Measurements from ENCODE around the gene CARD14.

CARD14 gene

GRCh38 chr17:80210348-80211108 is 40.7 kb downstream of the CARD14 start:
- DNase-seq (ENCODE audit: low read depth, low spot score) = no peak

- no peak for DNase-seq (ENCODE audit: low read depth, low spot score)
These were observed 42.3 kb downstream of the CARD14 start for GRCh38 chr17:80212109-80212508.

DNA sequence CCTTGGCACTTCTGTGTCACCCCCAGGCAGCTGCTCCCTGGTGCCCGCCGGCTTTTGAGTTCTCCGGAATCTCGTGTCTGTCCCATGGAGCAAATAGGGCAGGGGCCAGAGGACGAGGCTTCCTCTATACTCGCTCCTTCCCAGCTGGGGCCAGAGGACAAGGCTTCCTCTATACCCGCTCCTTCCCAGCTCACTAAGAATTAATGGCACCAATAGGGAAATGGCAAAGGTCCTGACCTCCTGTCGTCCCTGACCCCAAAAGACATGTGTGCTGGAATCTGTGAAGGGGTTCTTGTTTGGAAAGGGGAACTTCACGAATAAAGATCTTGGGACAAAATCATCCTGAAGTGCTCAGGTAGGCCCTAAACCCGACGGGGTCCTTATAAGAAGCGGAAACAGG is 42.7 kb downstream of the CARD14 start:
- no peak for DNase-seq (ENCODE audit: low read depth, low spot score)

DNA sequence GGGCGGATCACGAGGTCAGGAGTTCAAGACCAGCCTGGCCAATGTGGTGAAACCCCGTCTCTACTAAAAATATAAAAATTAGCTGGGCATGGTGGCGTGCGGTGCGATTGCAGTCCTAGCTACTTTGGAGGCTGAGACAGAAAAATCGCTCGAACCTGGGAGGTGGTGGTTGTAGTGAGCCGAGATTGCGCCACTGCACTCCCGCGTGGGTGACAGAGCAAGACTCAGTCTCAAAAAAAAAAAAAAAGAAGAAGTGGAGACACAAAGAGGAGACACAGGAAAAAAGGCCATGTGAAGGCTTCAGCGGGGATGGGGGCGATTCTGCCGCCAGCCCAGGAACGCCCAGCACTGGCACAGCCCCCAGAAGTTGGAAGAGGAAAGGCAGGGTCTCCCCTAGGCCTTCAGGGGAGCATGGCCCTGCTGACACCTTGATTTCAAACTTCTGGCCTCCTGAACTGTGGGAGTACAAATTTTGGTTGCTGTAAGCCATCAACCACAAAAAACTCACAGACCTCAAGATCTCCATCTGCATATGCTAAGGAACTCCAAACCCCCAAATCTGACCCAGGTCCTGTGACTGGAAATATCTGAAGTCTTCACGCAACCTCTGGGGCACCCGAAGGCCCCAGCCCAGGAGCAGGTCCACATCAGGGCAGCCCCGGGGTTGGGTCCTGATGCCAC is 43.3 kb downstream of the CARD14 start:
- DNase-seq (ENCODE audit: low read depth, low spot score) = no peak

DNA sequence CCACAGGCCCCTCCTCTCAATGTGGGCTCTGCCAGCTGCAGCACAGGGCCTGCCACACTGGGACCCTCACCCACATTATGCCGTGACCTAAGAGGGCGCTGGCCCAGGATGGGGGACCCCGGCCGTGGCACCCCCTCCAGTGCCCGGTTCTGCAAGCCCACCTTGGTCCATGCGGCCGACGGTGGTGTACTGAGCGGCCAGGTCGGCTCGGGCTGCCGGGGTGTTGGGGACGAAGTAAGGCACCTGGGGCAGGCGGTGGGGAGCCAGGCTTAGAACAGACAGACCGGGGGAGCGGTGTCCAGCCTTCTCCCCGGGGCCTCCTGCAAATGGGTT is 43.8 kb downstream of the CARD14 start:
- DNase-seq (ENCODE audit: low read depth, low spot score) = no peak

- DNase-seq (ENCODE audit: low read depth, low spot score) = no peak
These were observed 44.4 kb downstream of the CARD14 start for GRCh38 chr17:80214012-80214877.

DNA sequence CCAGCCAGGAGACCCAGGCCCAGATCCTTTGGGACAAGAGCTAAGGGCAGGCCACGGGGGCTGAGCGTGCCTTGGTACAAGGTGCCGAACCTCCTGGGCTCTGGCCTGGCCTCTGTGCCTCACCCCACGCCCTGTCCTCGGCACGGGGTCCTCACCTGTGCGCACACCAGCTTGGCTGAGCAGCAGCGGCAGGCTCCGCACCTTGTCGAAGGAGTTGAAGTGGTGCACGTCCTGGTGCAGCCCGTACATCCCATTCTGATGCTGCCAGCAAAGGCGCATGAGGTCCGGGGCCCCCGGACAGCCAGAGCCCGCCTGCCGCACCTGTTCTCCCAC is 45.0 kb downstream of the CARD14 start:
- DNase-seq (ENCODE audit: low read depth, low spot score) = no peak

DNA sequence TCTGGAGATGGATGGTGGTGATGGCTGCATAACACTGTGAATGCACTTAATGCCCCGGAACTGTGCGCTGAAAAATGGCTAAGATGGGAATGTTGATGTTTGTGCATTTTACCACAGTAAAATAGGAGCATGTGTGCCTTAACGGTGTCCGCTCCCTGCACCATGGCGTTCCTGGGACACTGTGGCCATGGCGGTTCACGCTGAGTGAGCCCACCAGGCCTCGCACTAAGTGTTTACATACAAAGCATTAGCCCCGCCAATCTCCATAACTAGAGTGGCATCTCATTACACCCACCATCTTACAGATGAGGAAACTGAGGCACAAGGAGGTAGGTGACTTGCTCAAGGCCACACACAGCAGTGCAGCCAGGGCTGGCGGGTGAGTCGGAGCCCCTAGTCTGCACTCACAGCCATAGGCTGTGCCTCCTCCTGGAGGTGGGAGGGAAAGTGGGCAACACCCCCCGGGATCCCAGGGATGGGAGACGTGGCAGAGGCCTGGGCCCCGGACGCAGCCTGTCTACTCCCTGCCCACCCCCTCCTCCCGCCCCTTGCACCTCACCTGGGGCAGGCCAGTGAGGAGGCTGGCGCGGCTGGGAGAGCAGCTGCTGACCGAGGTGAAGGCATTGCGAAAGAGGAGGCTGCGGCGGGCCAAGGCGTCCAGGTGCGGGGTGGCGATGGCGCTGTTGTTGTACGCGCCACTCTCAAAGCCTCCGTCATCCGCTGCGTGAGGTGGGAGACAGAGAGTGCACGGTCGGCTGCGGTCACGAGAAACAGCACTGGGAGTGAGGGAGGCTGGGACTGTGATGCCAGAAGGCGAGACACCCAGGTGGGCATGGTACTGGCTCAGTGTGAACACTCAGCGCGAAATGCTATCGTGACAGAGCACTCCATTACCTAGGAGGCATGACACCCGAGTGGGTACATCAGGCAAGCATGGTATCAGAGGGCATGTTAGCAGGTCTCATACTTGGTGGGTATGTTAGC is 46.9 kb downstream of the CARD14 start:
- DNase-seq (ENCODE audit: low read depth, low spot score) = no peak

DNA sequence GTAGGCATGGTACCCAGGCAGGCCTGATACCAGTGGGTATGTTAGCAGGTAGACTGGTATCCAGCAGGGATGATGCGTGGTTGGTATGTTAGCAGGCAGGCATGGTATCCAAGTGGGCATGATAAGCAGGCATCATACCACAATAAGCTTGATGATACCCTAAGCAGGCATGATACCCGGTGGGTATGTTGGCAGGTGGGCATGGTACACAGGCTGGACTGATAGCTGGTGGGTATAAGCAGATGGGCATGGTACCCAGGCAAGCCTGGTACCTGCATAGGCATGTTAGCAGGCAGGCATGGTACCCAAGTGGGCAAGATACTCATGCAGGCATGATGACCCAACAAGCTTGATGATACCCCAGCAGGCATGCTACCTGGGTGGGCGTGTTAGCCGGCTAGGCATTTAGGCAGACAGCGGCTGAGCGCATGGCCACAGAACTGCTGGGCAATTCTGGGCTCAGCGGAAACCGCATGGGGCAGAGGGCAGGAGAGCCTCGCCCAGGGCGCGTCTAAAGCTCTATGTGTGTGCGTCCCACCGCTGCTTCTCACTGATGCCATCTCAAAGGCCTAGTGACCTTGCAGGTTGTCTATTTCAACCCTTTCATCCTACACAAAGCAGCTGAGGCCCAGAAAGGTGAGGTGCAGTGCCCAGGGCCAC is 48.0 kb downstream of the CARD14 start:
- DNase-seq (ENCODE audit: low read depth, low spot score) = no peak

GRCh38 chr17:80218391-80218790 is 48.6 kb downstream of the CARD14 start:
- no peak for DNase-seq (ENCODE audit: low read depth, low spot score)

DNA sequence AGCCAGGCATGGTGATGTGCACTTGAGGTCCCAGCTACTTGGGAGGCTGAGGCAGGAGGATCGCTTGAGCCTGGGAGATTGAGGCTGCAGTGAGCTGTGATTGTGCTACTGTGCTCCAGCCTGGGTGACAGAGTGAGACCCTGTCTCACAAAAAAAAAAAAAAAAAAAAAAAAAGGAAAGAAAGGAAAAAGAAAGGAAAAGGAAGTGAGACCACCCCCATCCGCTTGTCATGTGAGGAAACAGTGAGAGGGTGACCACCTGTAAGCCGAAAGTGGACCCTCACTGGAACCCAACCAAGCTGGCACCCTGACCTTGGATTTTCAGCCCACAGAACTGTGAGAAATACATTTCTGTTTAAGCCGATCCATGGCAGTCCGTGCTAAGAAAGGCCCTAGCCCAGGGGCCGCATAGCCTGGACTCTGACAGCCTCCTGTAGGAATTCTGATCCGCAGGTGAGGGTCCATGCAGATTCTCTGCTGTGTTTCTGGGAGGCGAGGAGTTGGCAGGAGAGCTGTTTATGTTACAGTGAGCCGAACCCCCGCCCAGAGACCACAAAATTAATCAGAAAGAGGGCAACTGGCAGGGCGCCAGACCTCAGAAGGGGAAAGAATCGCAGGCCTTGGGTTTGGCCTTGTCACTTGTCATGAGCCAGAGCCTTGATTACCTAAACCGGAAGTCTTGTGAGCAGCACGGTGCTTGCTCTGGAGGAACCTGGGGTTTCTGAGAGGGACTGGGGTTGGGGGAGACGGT is 49.4 kb downstream of the CARD14 start:
- DNase-seq (ENCODE audit: low read depth, low spot score) = peak; percentile 86

- no peak for DNase-seq (ENCODE audit: low read depth, low spot score)
These were observed 49.9 kb downstream of the CARD14 start for GRCh38 chr17:80219763-80220053.

DNA sequence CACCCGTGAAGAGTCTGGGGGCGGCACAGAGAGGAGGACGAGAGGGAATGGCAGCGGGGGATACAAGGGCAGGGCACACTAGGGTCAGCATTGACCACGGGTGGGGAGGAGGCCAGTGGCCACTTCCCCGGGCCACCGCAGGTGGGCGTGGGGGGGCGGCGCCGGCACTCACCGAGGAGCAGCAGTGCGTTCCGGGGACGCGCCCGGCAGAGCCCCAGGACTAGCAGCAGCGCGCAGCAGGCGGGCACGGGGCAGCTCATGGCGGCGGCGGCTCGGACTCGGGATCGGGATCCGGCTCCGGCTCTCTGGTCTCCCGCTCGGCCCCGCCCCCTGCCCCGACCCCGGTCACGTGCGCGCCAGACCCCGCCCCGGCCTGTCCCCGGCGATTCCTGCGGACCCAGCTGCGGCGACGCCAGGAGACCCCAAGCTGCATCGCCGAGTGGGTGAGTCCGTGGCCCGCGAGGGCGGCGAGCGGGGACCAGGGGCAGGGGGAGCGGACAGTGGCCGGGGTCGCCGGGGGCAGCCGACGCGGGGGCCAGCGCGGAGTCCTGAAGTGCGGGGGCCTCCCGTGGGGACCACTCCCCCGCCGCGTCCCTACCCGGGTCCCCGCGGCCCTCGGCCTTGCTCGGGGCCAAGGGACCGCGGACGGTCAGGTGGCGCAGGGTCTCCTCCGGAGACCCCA is 50.4 kb downstream of the CARD14 start, which contains the start of the genes SGSH and SLC26A11:
TSS of gene SGSH (minus strand) at position 280 of the 682 bp plus-strand sequence. CDS start at position 260, 20 bp downstream.
TSS of gene SLC26A11 (plus strand) at position 374 of the 682 bp plus-strand sequence. CDS start 1,134 bp downstream, outside the sequence.
- DNase-seq (ENCODE audit: low read depth, low spot score) = peak; percentile 18

- DNase-seq (ENCODE audit: low read depth, low spot score) = no peak
These were observed 50.9 kb downstream of the CARD14 start for GRCh38 chr17:80220736-80221215.

GRCh38 chr17:80221351-80222105 is 51.7 kb downstream of the CARD14 start:
- no peak for DNase-seq (ENCODE audit: low read depth, low spot score)

- no peak for DNase-seq (ENCODE audit: low read depth, low spot score)
These were observed 52.7 kb downstream of the CARD14 start for GRCh38 chr17:80222376-80223141.

- no peak for DNase-seq (ENCODE audit: low read depth, low spot score)
These were observed 53.4 kb downstream of the CARD14 start for GRCh38 chr17:80223142-80223815.

Data from activated CD4-positive, CD25-positive, alpha-beta regulatory T cell treated with anti-CD3 and anti-CD28 coated beads, Interleukin-2, amount 50 U/mL, for 16 hours (primary cell).